ENCODE measurements around the gene PIANP.

The PIANP gene

GRCh38 chr12:6666211-6666610 lies 34.4 kb downstream of the PIANP start:
- no peak for DNase-seq

GRCh38 chr12:6664902-6665301 lies 35.7 kb downstream of the PIANP start:
- no peak for DNase-seq

GRCh38 chr12:6662906-6663742 lies 37.5 kb downstream of the PIANP start, which contains the start of gene ING4:
Gene ING4, minus strand, starts transcription at chr12:6663119. Its CDS starts 18 bp downstream, at chr12:6663101.
- DNase-seq = peak; percentile 100

- no peak for DNase-seq
Observed at GRCh38 chr12:6662602-6662905, 38.1 kb downstream of the PIANP start.

GRCh38 chr12:6653987-6654386 lies 46.6 kb downstream of the PIANP start:
- DNase-seq = no peak

GRCh38 chr12:6653342-6653741 lies 47.3 kb downstream of the PIANP start:
- no peak for DNase-seq

GRCh38 chr12:6652391-6652790 lies 48.2 kb downstream of the PIANP start:
- no peak for DNase-seq

GRCh38 chr12:6650832-6651231 lies 49.8 kb downstream of the PIANP start:
- no peak for DNase-seq

GRCh38 chr12:6647083-6647604 lies 53.5 kb downstream of the PIANP start, which contains the start of gene ACRBP:
Gene ACRBP, minus strand, starts transcription at chr12:6647432. Its CDS starts 66 bp downstream, at chr12:6647366.
- no peak for DNase-seq

- DNase-seq = no peak
Observed at GRCh38 chr12:6646276-6647082, 54.1 kb downstream of the PIANP start.

- DNase-seq = peak; percentile 53
Observed at GRCh38 chr12:6644903-6645302, 55.7 kb downstream of the PIANP start.

- DNase-seq = no peak
Observed at GRCh38 chr12:6644257-6644596, 56.4 kb downstream of the PIANP start.

Data from NCI-H2171 treated with DMSO at 0.1 percent for 48 hours (cell line).